Esophagus muscularis mucosa (tissue), 3 donors: ENCODE data around the gene ITGA8.

Experiments used
- CTCF ChIP-seq, 3 experiments: fragments of 200-600 bp in 2 of 3; fragments of 450-650 bp in 1 of 3; sonication (generic) in 2 of 3; IDR thresholded peaks; one replicate each; pipeline ENCODE4 v1.5.1; 2017 to 2019; ENCODE audit warnings: antibody characterized with exemption in 3 of 3, mild to moderate bottlenecking in 2 of 3, moderate library complexity in 1 of 3
- EP300 ChIP-seq: sonication (generic); formaldehyde crosslinking; IDR thresholded peaks from one replicate; pipeline ENCODE4 v1.6.1; 2017; ENCODE audit warnings: antibody characterized with exemption

GRCh38 chr10:15531927-15532722, 187.6 kb downstream of the ITGA8 start:
- no peak for TF ChIP-seq EP300
- no peak for TF ChIP-seq CTCF (IDR thresholded peaks at IDR 0.05)
